GM19467 (cell line): ENCODE data around the gene FBXL15.

ENCODE experiments used
- ATAC-seq: cut with Tn5 transposase; IDR thresholded peaks from one replicate; pipeline ENCODE4 v1.9.1; 2021; ENCODE audit warnings: mild to moderate bottlenecking, moderate library complexity; ENCODE audit not compliant: unreplicated experiment

The FBXL15 gene, protein sequence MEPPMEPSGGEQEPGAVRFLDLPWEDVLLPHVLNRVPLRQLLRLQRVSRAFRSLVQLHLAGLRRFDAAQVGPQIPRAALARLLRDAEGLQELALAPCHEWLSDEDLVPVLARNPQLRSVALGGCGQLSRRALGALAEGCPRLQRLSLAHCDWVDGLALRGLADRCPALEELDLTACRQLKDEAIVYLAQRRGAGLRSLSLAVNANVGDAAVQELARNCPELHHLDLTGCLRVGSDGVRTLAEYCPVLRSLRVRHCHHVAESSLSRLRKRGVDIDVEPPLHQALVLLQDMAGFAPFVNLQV

DNA sequence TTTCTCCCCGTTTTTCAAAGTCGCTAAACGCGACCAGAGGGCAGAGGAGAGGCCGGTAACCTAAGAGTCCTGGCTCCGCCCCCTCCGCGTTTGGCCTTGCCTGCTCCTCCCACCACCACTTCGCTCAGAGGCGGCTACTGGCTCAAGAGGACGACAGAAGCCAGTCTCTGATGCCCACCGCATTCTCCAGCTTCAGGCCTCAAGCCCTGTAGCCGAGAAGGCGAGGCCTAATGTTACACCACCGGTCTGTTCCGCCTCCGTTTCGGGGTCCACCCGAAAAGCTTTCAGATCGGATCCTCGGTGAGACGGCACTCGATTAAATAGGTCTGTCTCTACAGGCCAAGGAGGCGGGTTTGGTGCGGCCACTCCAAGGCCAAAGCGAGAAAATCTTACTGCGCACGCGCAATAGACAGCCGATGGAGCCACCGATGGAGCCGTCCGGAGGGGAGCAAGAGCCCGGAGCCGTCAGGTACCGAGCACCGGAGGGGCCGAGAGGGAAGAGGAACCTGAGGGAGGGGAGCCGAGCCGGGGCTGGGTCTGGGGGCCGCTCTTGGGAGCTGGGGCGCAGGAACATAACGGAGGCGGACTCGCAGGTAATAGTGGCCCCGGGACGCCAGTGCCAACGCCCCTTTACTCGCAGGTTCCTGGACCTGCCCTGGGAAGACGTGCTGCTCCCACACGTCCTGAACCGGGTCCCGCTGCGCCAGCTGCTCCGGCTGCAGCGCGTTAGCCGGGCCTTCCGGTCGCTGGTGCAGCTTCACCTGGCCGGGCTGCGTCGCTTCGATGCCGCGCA is at the start of gene FBXL15:
FBXL15 (plus strand) TSS at position 123 of the 793 bp plus-strand sequence; CDS start at position 417, 294 bp downstream.
- peak; percentile 70 for ATAC-seq

DNA sequence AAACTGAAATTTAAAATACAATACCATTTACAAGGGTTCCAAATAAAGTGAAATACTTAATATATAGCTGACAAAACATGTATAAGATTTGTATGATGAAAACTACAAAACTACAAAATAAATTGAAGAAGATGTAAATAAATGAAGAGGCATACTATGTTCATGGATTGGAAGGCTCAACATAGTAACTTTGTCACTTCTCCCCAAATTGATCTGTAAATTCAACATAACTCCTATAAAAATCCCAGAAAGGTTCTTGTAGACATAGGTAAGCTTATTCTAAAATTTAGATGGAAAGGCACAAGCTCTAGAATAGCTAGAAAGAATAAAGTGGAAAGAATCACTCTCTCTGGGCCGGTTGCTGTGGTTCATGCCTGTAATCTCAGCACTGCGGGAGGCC is 49.3 kb upstream of the FBXL15 start:
- ATAC-seq, result no peak

DNA sequence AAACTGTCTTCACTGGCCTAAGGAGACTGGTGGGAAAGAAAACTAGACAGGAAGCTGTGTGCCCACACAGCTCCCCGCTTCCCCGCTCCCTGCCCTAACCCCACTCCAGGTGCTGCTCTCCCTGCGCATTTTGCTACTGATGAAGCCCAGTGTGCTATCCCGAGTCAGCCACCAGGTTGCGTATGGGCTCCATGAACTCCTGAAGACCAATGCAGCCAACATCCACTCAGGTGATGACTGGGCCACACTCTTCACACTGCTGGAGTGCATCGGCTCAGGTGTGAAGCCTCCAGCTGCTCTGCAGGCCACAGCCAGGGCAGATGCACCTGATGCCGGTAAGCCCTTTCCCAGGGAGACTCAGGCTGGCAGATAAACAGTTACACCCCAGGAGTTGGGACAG is 45.4 kb upstream of the FBXL15 start:
- no peak for ATAC-seq

DNA sequence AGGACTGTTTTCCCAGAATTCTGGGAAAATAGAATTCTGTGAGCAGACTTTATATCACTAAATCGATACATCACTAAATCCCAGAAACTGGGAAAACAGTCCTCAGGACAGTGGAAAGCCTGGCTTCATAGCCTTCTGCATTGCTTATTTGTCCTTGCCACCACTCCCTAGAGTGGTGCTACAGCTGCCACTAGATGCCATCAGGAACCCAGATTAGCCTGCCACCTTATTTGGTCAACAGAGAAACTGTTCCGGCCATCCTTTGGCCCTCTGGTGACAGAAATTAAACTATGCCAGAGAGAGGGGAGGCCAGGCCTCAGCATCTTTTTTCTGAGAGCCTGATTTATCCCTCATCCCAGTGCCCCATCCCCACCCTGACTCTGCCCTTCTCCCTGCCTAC is 44.8 kb upstream of the FBXL15 start:
- ATAC-seq, result no peak

DNA sequence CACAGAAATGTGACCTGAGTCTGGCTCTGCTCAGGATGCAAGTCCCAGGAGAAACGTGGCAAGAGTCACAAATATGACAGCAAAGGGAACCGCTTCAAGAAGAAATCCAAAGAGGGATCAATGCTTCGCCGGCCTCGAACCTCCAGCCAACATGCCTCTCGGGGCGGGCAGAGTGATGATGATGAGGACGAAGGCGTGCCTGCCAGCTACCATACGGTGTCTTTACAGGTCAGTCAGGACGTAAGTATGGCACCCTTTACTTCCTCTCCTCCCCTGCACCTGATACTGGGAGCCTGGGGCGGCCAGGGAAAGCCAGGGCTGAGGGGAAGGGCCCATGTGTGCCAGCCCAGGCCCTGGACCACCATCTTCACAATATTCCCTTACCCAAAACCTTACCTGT is 43.7 kb upstream of the FBXL15 start:
- ATAC-seq, result no peak

DNA sequence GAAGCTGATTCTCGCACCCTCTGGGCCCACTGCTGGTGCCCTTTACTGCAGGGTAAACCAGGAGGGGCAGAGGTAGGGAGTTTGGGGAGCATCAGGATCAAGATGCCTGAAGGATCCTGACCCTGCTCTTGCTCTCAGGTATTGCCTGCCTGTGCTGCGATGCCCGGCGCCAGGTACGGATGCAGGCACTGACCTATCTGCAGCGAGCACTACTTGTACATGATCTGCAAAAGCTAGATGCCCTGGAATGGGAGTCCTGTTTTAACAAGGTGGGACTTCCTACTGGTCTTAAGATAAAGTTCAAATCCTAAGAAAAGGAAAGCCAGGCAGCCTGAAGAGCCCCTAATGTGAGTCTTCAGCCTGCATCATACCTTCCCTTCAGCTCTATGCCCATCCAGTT is 41.3 kb upstream of the FBXL15 start:
- ATAC-seq, result no peak

DNA sequence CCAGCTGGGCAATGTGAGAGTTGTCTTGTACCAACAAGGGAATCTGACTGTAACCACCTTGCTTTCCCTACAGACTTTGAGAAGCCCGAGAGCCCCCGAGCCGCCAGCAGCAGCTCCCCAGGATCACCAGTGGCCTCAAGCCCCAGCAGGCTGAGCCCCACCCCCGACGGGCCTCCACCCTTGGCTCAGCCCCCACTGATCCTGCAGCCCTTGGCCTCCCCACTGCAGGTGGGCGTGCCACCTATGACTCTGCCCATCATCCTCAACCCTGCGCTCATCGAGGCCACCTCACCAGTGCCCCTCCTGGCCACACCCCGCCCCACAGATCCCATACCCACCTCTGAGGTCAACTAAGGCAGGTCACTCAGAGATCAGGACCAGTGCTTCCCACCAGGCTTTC is 38.7 kb upstream of the FBXL15 start:
- ATAC-seq, result no peak

DNA sequence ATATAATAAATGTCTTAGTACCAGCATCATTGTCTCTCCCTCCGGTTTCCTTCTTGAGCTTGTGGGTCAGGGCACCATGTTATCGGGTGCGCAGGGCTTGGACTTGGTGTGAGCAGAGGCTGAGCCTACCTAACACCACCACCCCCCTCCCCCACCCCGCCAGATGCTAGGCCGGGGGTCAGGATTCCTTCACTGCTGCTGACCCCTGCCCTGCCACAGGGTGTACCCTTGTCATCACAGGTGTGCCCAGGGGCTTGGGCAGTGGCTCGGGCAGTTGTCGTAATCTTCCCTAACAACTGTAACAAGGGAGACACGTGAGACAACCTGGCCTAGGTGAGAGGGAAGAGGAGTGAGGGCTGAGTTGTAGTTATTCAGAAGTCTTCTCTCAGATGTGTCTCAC is 37.8 kb upstream of the FBXL15 start:
- no peak for ATAC-seq

DNA sequence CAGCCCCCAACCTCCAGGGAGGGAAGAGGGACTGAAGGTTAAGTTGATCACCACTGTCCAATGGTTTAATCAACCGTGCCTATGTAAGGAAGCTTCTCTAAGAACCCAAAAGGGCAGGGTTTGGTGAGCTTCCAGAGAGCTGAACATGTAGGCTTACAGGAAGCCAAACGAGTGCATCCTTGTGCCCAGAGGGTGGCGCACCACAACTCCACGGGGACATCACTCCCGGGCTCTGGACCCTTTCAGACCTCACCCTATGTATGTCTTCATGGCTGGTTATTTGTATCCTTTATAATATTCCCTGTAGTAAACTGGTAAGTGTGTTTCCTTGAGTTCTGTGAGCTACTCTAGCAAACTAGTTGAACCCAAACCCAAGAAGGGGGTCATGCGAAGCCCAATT is 36.6 kb upstream of the FBXL15 start:
- no peak for ATAC-seq

DNA sequence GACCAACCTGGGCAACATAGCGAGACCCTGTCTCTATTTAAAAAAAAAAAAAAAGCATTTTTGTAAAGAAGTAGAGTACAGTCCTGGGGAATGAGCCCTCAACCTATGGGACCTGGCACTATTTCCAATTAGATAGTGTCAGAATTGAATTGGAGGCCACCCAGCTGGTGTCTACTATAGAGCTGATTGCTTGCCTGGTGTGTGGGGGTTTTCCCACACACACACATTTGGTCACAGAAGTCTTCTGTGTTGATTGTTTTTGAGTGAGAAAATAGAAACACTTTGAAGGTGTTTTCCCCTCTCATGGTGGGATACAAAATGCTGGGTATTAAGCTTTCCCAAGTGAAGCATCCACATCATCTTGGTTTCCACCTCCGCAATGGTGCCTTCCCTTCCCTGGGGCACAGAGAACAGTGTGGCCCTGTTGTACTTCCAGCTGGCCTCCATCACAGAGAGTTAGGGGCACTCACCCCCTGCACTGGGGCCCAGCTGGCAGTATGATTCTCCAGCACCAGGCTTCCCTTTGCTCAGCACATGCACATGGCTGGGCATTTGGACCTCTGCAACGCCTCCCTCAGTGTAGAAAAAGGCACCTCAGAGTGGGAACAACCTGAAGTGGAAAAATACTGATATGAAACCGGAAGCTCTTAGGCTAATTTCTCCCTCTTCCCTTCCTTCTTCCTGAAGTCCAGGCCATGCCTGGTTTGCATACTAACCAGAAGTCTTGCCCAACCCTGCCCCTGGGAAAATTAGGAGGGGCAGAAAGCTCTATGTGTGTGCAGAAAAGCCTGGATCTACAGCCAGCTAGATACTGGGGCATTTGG is 35.8 kb upstream of the FBXL15 start:
- no peak for ATAC-seq

DNA sequence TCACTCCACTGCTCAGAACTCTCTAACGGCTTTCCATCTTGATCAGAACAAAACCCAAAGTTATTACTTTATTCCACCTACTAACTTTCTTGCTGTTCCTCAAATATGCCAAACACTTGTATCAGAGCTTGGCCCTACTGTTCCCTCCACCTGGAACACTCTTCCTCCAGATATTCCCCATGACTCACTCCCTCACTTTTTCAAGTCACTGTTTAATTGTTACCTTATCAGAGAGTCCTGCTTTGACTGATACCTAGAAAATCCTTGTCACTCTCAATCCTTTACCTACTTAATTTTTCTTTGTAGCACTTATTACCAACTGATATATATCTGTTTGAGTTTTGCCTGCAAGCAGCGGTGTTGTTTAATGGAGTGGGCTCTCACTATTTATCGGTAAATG is 30.7 kb upstream of the FBXL15 start:
- ATAC-seq, result no peak

DNA sequence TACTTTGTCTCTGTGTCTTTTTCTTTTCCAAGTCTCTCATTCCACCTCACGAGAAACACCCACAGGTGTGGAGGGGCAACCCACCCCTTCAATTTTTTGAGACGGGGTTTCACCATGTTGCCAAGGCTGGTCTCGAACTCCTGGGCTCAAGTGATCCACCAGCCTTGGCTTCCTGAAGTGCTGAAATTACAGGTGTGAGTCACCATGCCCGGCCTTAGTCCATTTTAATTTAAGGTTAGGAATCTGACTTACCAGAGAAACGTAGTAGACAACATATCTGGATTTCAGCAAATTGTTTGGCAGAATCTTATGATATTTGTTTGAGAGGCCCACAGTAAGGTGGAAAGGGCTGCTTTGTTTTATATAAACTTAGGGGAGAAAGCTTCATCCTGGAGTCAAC is 28.3 kb upstream of the FBXL15 start:
- ATAC-seq, result no peak

DNA sequence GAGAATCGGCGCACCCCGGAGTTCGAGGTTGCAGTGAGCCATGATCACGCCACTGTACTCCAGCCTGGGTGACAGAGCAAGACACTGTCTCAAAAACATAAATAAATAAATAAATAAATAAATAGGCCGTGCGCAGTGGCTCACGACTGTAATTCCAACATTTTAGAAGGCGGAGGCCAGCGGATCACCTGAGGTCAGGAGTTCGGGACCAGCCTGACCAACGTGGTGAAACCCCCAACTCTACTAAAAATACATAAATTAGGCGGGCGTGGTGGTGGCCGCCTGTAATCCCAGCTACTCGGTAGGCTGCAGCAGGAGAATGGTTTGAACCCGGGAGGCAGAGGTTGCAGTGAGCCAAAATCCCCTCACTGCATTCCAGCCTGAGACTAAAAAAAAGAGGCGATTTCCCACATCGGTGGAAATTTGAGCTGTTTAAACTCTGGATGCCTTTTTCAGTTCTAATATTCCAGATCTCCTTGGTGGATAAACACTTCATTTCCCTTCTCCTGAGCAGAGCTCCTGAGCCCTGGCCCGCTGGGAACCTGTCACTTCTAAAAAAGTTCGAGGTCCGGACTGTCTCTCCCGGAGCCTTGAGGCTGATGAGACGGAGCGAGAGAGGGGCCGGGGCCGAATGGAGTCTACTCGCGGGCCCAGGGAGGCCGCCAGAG is 27.1 kb upstream of the FBXL15 start:
- no peak for ATAC-seq

DNA sequence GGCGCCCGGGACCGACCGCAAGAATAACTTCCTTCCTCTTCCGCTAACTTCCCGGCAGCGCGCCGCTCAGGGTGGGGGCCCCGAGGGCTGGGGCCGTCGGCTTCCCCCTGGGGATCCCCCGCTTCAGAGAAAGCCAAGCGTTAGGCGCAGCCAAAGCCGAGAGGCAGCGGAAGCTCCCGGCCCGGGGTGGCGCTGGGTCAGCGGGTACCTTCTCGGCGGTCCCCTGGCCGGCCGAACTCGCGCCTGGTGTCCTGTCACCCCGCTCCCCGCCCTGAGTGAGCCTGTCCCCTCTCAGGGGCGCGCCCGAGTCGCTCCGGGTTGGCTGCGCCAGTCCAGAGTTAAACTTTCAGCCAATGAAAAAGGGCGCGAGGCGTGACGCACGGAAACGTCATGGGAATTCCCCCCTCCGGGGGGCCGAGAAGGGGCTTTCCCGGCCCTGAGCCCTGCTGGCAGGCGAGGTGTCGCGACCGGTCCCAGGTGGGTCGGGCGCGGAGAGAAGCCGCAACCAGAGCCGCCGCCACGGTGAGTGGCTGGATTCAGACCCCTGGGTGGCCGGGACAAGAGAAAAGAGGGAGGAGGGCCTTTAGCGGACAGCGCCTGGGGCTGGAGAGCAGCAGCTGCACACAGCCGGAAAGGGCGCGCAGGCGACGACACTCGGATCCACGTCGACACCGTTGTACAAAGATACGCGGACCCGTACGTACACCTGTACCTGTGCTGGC is 26.4 kb upstream of the FBXL15 start:
- peak; percentile 78 for ATAC-seq

DNA sequence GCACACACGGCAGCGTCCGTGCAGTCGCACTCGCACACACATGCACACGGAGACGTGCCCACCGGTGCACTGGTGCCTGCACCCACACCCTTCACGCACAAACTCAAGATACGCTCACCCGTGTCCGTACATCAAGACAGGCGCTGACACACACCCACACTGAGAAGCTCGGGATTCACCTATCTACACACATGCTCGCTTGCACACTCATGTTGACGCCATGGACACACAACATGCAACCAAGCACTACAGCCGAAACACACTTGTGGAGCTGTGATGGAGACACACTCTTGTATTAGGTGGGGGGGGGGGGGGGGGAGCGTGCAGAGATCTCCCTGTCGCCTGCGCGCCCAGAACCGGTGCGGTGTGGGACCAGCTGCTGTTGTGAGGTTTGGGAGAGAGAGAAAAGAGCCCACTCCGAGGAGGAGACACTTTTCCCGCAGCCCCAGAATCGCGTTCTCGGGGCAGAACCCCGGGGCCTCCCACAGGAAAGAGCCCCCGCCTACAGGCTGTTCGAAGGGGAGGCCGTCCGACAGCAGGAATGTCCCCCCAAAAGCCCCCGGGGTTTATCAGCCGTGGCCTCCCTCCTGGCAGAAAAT is 25.7 kb upstream of the FBXL15 start:
- ATAC-seq, result no peak

DNA sequence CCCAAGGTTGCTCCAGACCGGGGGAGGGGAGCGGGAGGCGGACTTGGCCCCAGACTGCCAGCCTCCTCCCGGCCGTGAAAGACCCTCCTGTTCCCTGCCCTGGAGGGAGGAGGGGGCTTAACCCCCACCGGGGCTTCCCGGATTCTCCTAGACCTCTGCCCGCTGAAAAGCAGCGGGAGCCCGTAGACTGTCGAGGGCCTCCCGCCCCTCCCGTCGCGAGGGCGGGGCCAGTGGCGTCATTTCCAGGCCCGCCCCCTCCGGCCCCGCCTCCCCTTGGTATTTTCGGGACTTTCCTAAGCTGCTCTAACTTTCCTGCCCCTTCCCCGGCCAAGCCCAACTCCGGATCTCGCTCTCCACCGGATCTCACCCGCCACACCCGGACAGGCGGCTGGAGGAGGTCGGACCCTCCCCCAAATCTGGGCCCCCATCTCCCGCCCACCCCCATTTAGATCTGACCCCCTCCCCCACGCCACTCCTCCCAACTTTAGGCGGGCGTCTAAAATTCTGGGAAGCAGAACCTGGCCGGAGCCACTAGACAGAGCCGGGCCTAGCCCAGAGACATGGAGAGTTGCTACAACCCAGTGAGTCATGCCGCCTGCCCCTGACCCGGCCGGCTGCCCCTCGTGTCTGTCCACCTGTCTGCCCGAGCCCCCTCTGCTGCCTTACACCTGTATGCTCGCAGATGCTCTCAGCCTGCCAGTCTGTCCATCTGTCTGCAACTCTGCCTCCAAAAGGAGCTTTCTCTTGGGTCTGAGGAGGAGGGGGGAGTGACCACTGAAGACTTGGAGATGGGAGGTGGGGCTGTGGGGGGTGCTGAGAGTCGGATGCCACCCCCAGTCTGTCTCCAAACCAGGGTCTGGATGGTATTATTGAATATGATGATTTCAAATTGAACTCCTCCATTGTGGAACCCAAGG is 25.0 kb upstream of the FBXL15 start, which contains the start of gene NFKB2:
NFKB2 (plus strand) TSS at position 306 of the 917 bp plus-strand sequence; CDS start at position 561, 255 bp downstream.
- no peak for ATAC-seq

DNA sequence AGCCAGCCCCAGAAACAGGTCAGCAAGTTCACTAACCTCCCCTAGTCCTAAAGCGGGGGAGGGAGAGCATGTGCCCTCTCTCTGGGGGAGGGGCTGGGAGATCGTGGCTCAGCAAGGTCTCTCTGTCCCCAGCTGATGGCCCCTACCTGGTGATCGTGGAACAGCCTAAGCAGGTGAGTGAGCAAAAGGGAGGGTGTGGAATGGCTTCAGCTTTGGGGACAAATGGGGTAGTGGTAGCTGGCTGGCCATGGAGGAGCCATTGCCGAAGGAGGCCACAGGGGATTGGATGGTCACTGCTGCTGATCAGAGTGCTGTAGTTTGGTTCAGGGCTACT is 24.4 kb upstream of the FBXL15 start:
- ATAC-seq, result no peak

DNA sequence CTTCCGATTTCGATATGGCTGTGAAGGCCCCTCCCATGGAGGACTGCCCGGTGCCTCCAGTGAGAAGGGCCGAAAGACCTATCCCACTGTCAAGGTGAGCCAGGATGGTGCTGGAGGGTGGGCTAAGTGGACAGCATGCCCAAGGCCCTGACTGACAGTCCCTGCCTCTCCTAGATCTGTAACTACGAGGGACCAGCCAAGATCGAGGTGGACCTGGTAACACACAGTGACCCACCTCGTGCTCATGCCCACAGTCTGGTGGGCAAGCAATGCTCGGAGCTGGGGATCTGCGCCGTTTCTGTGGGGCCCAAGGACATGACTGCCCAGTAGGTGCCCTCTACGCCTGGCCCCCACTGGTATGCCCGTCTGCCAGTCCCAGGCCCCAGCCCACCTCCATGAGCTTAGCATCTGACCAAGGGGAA is 23.9 kb upstream of the FBXL15 start:
- no peak for ATAC-seq
